Esophagus muscularis mucosa (tissue), 4 donors: Measurements from ENCODE around the gene DEPP1. TPM values are rescaled to one million over a fixed set of nuclear protein-coding genes. Genes with fewer than 3 reads are reported as not detected.

Experiments used
- DNase-seq: peaks from one replicate; pipeline ENCODE4 v3.0.0-alpha.2; 2017; ENCODE audit errors: extremely low spot score
- H3K27ac ChIP-seq, 4 donors: fragments of 200-600 bp; sonication (generic); replicated peaks in 1 of 4; 1 replicate in 3 of 4; 2 replicates in 1 of 4; pipeline ENCODE4 v1.5.1; 2016 to 2019; ENCODE audit warnings: mild to moderate bottlenecking in 1 of 4
- H3K27me3 ChIP-seq, 4 donors: fragments of 200-600 bp; sonication (generic); one replicate each; pipeline versions ENCODE4 v1.5.1 to v1.6.0; 2016 to 2019
- H3K36me3 ChIP-seq, 4 donors: fragments of 200-600 bp; sonication (generic); one replicate each; pipeline ENCODE4 v1.5.1; 2016 to 2019
- H3K4me1 ChIP-seq, 4 donors: fragments of 200-600 bp; sonication (generic); one replicate each; pipeline ENCODE4 v1.5.1; 2016 to 2019
- H3K4me3 ChIP-seq, 4 donors: fragments of 200-600 bp; sonication (generic); 1 replicate in 2 of 4; 2 replicates in 2 of 4; pipeline ENCODE4 v1.5.1; 2016 to 2019; ENCODE audit warnings: mild to moderate bottlenecking in 4 of 4, moderate library complexity in 1 of 4
- H3K9me3 ChIP-seq, 4 donors: fragments of 200-600 bp; sonication (generic); 1 replicate in 3 of 4; 2 replicates in 1 of 4; pipeline ENCODE4 v1.5.1; 2016 to 2019
- EP300 ChIP-seq: sonication (generic); formaldehyde crosslinking; IDR thresholded peaks from one replicate; pipeline ENCODE4 v1.6.1; 2017; ENCODE audit warnings: antibody characterized with exemption
- POLR2A ChIP-seq: fragments of 450-650 bp; IDR thresholded peaks from one replicate; pipeline ENCODE4 v1.6.1; 2017; ENCODE audit warnings: antibody characterized with exemption, moderate library complexity, mild to moderate bottlenecking, low read depth
- POLR2AphosphoS5 ChIP-seq, 2 donors: sonication (generic); formaldehyde crosslinking; IDR thresholded peaks; one replicate each; pipeline ENCODE4 v1.6.1; 2017; ENCODE audit warnings: antibody characterized with exemption in 2 of 2
- WGBS: methylation state at CpG from one replicate; pipeline ENCODE4 v1.1.5; 2018; 5-methylcytosine and 5-hydroxymethylcytosine counted together
- intact Hi-C: fragments of 100-400 bp; cut with DNase I; formaldehyde crosslinking; loops from one replicate; pipeline ENCODE4 v1.15.1; 2023
- total RNA-seq, 4 donors: library from RNA; depleted of rRNA; stranded (reverse); fragments of >200 nt; gene quantifications; one replicate each; pipeline versions ENCODE4 v1.1.0 to v1.2.1, GENCODE V29; 2016
- TF ChIP-seq, protein P1 (sequence below), 3 experiments: fragments of 200-600 bp in 2 of 3; fragments of 450-650 bp in 1 of 3; sonication (generic) in 2 of 3; IDR thresholded peaks; one replicate each; pipeline ENCODE4 v1.5.1; 2017 to 2019; ENCODE audit warnings: antibody characterized with exemption in 3 of 3, mild to moderate bottlenecking in 2 of 3, moderate library complexity in 1 of 3

Gene DEPP1
- total RNA-seq, 4 donors from 2014 or later, result 32.0 to 413 (median 126) TPM

GRCh38 chr10:45001381-45002148 lies 23.0 kb upstream of the DEPP1 start:
- TF ChIP-seq POLR2A (no peak), POLR2AphosphoS5 (IDR thresholded peaks at IDR 0.05) (peak in 1 of 2 donors; percentile 59)
- TF ChIP-seq, protein P1, sequence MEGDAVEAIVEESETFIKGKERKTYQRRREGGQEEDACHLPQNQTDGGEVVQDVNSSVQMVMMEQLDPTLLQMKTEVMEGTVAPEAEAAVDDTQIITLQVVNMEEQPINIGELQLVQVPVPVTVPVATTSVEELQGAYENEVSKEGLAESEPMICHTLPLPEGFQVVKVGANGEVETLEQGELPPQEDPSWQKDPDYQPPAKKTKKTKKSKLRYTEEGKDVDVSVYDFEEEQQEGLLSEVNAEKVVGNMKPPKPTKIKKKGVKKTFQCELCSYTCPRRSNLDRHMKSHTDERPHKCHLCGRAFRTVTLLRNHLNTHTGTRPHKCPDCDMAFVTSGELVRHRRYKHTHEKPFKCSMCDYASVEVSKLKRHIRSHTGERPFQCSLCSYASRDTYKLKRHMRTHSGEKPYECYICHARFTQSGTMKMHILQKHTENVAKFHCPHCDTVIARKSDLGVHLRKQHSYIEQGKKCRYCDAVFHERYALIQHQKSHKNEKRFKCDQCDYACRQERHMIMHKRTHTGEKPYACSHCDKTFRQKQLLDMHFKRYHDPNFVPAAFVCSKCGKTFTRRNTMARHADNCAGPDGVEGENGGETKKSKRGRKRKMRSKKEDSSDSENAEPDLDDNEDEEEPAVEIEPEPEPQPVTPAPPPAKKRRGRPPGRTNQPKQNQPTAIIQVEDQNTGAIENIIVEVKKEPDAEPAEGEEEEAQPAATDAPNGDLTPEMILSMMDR (IDR thresholded peaks at IDR 0.05), result peak in 1 of 3 experiments; percentile 40
- WGBS, result 11% methylated on average over 12 of the region's 13 CpGs
- no peaks in the 10 kb centered on the region for H3K9me3 ChIP-seq
- H3K4me3 ChIP-seq, result peak overlapping the region; percentile 66 to 69 (median 68)
- no peaks in the 10 kb centered on the region for H3K27me3 ChIP-seq
- H3K4me1 ChIP-seq, result peaks cover 51 to 62% (median 60%) of the 10 kb centered on the region in 4 donors
- H3K27ac ChIP-seq, result peak overlapping the region; percentile 90 to 95 (median 92)
- intact Hi-C loops, result loop anchor here (10.0 kb wide), 1 partner anchor 593 kb away; no protein-coding TSS in a partner anchor
- peak; percentile 92 for DNase-seq
- H3K36me3 ChIP-seq, result peaks cover 9 to 30% (median 15%) of the 10 kb centered on the region in 4 donors

DNA sequence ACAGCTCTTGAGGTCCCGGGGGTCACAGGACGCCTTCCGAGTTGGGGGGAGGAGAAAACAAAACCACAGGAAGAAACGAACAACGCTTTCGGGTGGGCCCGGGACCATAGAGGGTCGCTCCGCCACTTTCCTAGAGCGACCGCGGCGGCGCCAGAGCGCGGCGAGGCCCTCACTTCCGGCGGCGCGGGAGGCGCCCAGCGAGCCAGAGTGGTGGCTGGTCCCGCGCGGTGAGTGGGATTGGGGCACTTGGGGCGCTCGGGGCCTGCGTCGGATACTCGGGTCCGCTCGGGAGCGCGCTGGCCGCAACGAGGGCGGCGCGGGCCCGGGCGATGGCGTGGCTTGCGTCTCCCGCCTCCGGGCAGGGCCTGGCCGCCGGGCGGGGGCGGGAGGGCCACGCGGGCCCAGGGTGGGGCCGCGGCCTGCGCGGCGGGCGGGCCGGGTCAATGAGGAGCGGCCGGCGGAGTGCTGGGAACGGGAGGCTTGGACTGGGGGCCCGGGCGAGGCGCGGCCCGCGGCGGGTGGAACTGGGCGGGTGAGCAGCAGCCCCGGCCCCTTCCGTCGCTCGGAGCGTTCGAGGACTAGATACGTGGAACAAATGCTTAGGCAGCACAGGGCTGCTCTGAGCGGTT lies 22.3 kb upstream of the DEPP1 start, which contains the start of gene ZNF22:
Gene ZNF22, plus strand, starts transcription at position 172 of the 629 bp plus-strand sequence. CDS start 2,446 bp downstream, outside the sequence.
- Histone ChIP-seq H3K27ac (peak within 1 kb of the TSS; percentile 90 to 95 (median 92)), H3K36me3 (peaks cover 9 to 28% (median 15%) of the 10 kb centered on the region in 4 donors), H3K9me3 (no peaks in the 10 kb centered on the region), H3K4me3 (peak within 1 kb of the TSS; percentile 66 to 69 (median 68)), H3K27me3 (no peaks in the 10 kb centered on the region), H3K4me1 (peaks cover 58 to 69% (median 66%) of the 10 kb centered on the region in 4 donors)
- intact Hi-C loops, result loop anchor here (10.0 kb wide), 1 partner anchor 594 kb away; no protein-coding TSS in a partner anchor
- WGBS, result no CpG with 5 or more reads among the region's 79 CpGs
- TF ChIP-seq, protein P1 (IDR thresholded peaks at IDR 0.05), result peak in 1 of 3 experiments; percentile 41
- TF ChIP-seq EP300, result no peak
- TF ChIP-seq POLR2AphosphoS5 (IDR thresholded peaks at IDR 0.05), result peak; percentile 58 to 61
- no peak for TF ChIP-seq POLR2A
- peak; percentile 92 for DNase-seq

DNA sequence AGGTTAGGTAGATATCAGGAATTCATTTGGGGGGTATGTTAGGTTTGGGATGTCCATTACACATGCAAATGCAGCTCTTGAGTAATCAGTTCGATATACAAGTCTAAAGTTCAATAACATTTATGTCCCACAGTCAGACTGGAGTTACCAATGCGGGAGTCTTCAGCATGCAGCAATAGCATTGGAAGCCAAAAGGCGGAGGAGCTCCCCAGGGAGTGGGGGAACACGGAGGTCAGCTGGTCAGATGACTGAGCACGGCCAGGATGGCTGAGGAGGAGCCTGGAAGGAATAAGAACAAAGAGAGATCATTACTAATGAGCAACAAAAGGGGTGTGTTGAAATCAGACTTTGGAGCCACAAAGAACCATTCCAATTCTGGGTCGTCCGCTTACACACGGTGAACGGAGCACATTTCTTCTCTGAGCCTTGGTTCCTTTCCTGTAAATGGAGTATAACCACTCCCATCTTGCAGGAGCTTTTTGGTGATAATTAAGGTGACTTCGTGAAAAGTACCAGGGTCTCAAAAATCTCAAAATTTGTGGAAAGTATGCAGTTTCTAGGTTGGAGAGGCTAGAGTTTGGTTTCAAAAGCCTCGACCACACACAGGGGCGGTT lies 21.6 kb upstream of the DEPP1 start:
- H3K9me3 ChIP-seq, result no peaks in the 10 kb centered on the region
- TF ChIP-seq POLR2A (peak; percentile 26), EP300 (no peak), POLR2AphosphoS5 (IDR thresholded peaks at IDR 0.05) (peak; percentile 80 to 82)
- TF ChIP-seq, protein P1 (IDR thresholded peaks at IDR 0.05), result no peak
- 37% methylated on average over 12 of the region's 12 CpGs for WGBS
- peak overlapping the region; percentile 90 to 95 (median 92) for H3K27ac ChIP-seq
- H3K4me3 ChIP-seq, result peak overlapping the region; percentile 66 to 69 (median 68)
- DNase-seq, result peak; percentile 95
- peaks cover 64 to 73% (median 69%) of the 10 kb centered on the region in 4 donors for H3K4me1 ChIP-seq
- intact Hi-C loops, result loop anchor here (10.0 kb wide), 1 partner anchor 595 kb away; no protein-coding TSS in a partner anchor
- H3K36me3 ChIP-seq, result peaks cover 6 to 22% (median 14%) of the 10 kb centered on the region in 4 donors
- H3K27me3 ChIP-seq, result no peaks in the 10 kb centered on the region

DNA sequence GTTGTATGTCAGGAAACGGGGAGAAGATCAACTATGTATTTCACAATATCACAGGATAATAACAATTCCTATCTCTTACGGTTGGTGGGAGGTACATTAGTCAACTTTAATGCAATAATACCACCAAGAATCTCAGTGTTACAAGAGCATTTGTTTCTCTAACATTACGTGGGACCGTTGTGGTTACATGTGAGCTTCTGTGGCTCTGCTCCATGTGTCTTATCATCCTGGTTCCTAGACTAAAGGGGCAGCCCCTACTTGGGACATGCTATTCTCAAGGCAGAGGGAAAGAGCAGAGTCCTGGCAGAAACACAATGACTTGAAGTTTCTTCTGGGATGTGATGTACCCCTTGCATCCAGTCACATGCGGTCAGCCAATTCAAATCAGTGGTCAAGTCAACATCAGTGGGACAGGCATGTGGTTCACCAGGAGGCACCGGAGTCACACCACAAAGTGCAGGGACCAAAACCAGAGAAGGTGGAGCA lies 19.6 kb upstream of the DEPP1 start:
- Histone ChIP-seq H3K4me1 (peaks cover 78 to 91% (median 86%) of the 10 kb centered on the region in 4 donors), H3K4me3 (no peak overlapping the region), H3K27me3 (no peaks in the 10 kb centered on the region), H3K9me3 (no peaks in the 10 kb centered on the region), H3K27ac (peak overlapping the region; percentile 90 to 95 (median 92)), H3K36me3 (peaks cover 0 to 11% (median 4%) of the 10 kb centered on the region in 4 donors)
- intact Hi-C loops, result no loop called here
- 81% methylated on average over 6 of the region's 6 CpGs for WGBS
- DNase-seq, result peak; percentile 89
- TF ChIP-seq EP300 (no peak), POLR2A (no peak), POLR2AphosphoS5 (IDR thresholded peaks at IDR 0.05) (peak; percentile 8 to 60)
- TF ChIP-seq, protein P1 (IDR thresholded peaks at IDR 0.05), result no peak
